ENCODE measurements around the gene PCBD1.

PCBD1 gene

GRCh38 chr10:70901276-70901878 lies 13.0 kb upstream of the PCBD1 start:
- no peak for DNase-seq

GRCh38 chr10:70899096-70899495 lies 10.7 kb upstream of the PCBD1 start:
- no peak for DNase-seq

- DNase-seq = no peak
These were observed 10.3 kb upstream of the PCBD1 start for GRCh38 chr10:70898687-70899086.

GRCh38 chr10:70896551-70896950 lies 8.2 kb upstream of the PCBD1 start:
- DNase-seq = no peak

- no peak for DNase-seq
These were observed 6.1 kb upstream of the PCBD1 start for GRCh38 chr10:70894416-70894815.

- DNase-seq = no peak
These were observed 5.1 kb upstream of the PCBD1 start for GRCh38 chr10:70893227-70894006.

GRCh38 chr10:70892631-70893030 lies 4.3 kb upstream of the PCBD1 start:
- no peak for DNase-seq

GRCh38 chr10:70891627-70892026 lies 3.3 kb upstream of the PCBD1 start:
- no peak for DNase-seq

GRCh38 chr10:70890917-70891431 lies 2.6 kb upstream of the PCBD1 start:
- no peak for DNase-seq

GRCh38 chr10:70889291-70889690 lies 926 bp upstream of the PCBD1 start:
- DNase-seq = no peak

- no peak for DNase-seq
These were observed 1.3 kb downstream of the PCBD1 start for GRCh38 chr10:70886921-70887665.

GRCh38 chr10:70885931-70886903 lies 2.1 kb downstream of the PCBD1 start:
- no peak for DNase-seq

GRCh38 chr10:70885481-70885880 lies 2.9 kb downstream of the PCBD1 start:
- DNase-seq = no peak

GRCh38 chr10:70884741-70885140 lies 3.6 kb downstream of the PCBD1 start:
- DNase-seq = no peak

- DNase-seq = peak in 3 of 4 experiments; percentile 20 to 52 (median 52)
These were observed 8.3 kb downstream of the PCBD1 start for GRCh38 chr10:70880077-70880534.

GRCh38 chr10:70879207-70879606 lies 9.2 kb downstream of the PCBD1 start:
- DNase-seq = no peak

GRCh38 chr10:70874061-70874460 lies 14.3 kb downstream of the PCBD1 start:
- DNase-seq = no peak

GRCh38 chr10:70872291-70872690 lies 16.1 kb downstream of the PCBD1 start:
- DNase-seq = no peak

- DNase-seq = no peak
These were observed 21.9 kb downstream of the PCBD1 start for GRCh38 chr10:70866424-70866823.

- DNase-seq = no peak
These were observed 23.4 kb downstream of the PCBD1 start for GRCh38 chr10:70864935-70865334.

GRCh38 chr10:70863470-70864160 lies 24.8 kb downstream of the PCBD1 start:
- no peak for DNase-seq

All from activated naive CD4-positive, alpha-beta T cell (primary cell).